HCT116 (cell line): ENCODE results near the gene DAPK1. TPM values are rescaled to one million over a fixed set of nuclear protein-coding genes. Genes with fewer than 3 reads are reported as not detected.

Source experiments
- ATAC-seq: fragments of 200-7000 bp; cut with Tn5 transposase; 2 replicates; pipeline ENCODE4 v1.9.1; 2020; ENCODE audit warnings: mild to moderate bottlenecking, moderate library complexity
- BruUV-seq: library from RNA; stranded (reverse); fragments of 400-500 nt; replicated peaks from 2 replicates; lab custom pipeline; 2021; lab: Mats Ljungman, UMichigan
- CTCF ChIA-PET: fragments of 300-600 bp; sonication (Branson Sonifier 250); formaldehyde crosslinking; loops from one replicate; lab custom pipeline; 2021; ENCODE audit warnings: antibody characterized with exemption; lab: Charles Lee
- POLR2A ChIA-PET: fragments of 300-600, 350-600 bp; sonication (Branson Sonifier 250); formaldehyde crosslinking; loops from one replicate; lab custom pipeline; 2021; ENCODE audit warnings: antibody characterized with exemption; lab: Charles Lee
- RAD21 ChIA-PET, 2 experiments: fragments of 300-600 bp; sonication (Branson Sonifier 250); formaldehyde crosslinking; loops; one replicate each; lab custom pipeline; 2023; ENCODE audit warnings: low total read pairs in 2 of 2; ENCODE audit not compliant: uncharacterized antibody in 2 of 2, unreplicated experiment in 2 of 2, low non-redundant PET in 1 of 2; lab: Charles Lee
- DNase-seq: peaks from one replicate; pipeline ENCODE4 v3.0.0-alpha.2; 2010; ENCODE audit warnings: low read depth, low spot score
- H2AFZ ChIP-seq: fragments of 200-600 bp; shearing (Covaris generic), sonication (generic); 2 replicates; pipeline ENCODE4 v1.6.1; 2017; ENCODE audit warnings: low read depth, mixed run types, mixed read lengths, antibody characterized with exemption, low read length; ENCODE audit not compliant: poor library complexity, severe bottlenecking
- H3K27ac ChIP-seq: 2 replicates; pipeline ENCODE4 v1.5.1; 2012; ENCODE audit warnings: low read depth, low read length
- H3K27me3 ChIP-seq: fragments of 200-600 bp; sonication (generic); 2 replicates; pipeline ENCODE4 v1.6.1; 2016; ENCODE audit warnings: mixed run types, low read length, mixed read lengths; ENCODE audit not compliant: insufficient read depth
- H3K36me3 ChIP-seq, 2 experiments: fragments of 200-500 bp in 1 of 2; fragments of 200-600 bp in 1 of 2; sonication (Bioruptor generic) in 1 of 2; sonication (generic) in 1 of 2; 2 replicates each; pipeline versions ENCODE4 v1.5.1 to v1.6.1; 2014 to 2016; ENCODE audit warnings: low read length in 2 of 2, inconsistent platforms in 1 of 2, mixed read lengths in 1 of 2, mixed run types in 1 of 2; ENCODE audit not compliant: insufficient read depth in 2 of 2, control insufficient read depth in 1 of 2
- H3K4me1 ChIP-seq, 2 experiments: fragments of 200-600 bp in 1 of 2; sonication (generic) in 1 of 2; 2 replicates each; pipeline versions ENCODE4 v1.5.1 to v1.6.1; 2012 to 2017; ENCODE audit warnings: low read length in 2 of 2, inconsistent platforms in 1 of 2, mild to moderate bottlenecking in 1 of 2, mixed read lengths in 1 of 2, mixed run types in 1 of 2, moderate library complexity in 1 of 2; ENCODE audit not compliant: insufficient read depth in 2 of 2, control insufficient read depth in 1 of 2
- H3K4me2 ChIP-seq: fragments of 200-600 bp; sonication (generic); 2 replicates; pipeline ENCODE4 v1.6.1; 2017; ENCODE audit warnings: mixed run types, low read length, mixed read lengths
- H3K4me3 ChIP-seq, 2 experiments: fragments of 200-600 bp in 1 of 2; sonication (generic) in 1 of 2; replicated peaks in 1 of 2; 2 replicates each; pipeline ENCODE4 v1.5.1; 2011 to 2016; ENCODE audit warnings: low read length in 2 of 2, control low read depth in 1 of 2, low read depth in 1 of 2, mild to moderate bottlenecking in 1 of 2, mixed read lengths in 1 of 2, mixed run types in 1 of 2
- H3K79me2 ChIP-seq: fragments of 200-600 bp; sonication (generic); 2 replicates; pipeline ENCODE4 v1.6.1; 2017; ENCODE audit warnings: mild to moderate bottlenecking, mixed run types, low read length, moderate library complexity, mixed read lengths; ENCODE audit not compliant: insufficient read depth
- H3K9ac ChIP-seq: fragments of 200-600 bp; sonication (generic); 2 replicates; pipeline ENCODE4 v1.6.1; 2016; ENCODE audit warnings: low read length, mixed read lengths
- H3K9me2 ChIP-seq: fragments of 200-600 bp; sonication (generic), shearing (Covaris generic); 2 replicates; pipeline ENCODE4 v1.6.1; 2017; ENCODE audit warnings: mixed run types, mild to moderate bottlenecking, moderate library complexity; ENCODE audit not compliant: insufficient read depth
- H3K9me3 ChIP-seq, 2 experiments: fragments of 200-500 bp in 1 of 2; fragments of 200-600 bp in 1 of 2; sonication (Bioruptor generic) in 1 of 2; sonication (generic) in 1 of 2; 2 replicates each; pipeline ENCODE4 v1.6.1; 2014 to 2017; ENCODE audit warnings: low read length in 2 of 2, mixed read lengths in 2 of 2, inconsistent platforms in 1 of 2, low read depth in 1 of 2, mild to moderate bottlenecking in 1 of 2, mixed run types in 1 of 2, moderate library complexity in 1 of 2; ENCODE audit not compliant: control insufficient read depth in 1 of 2, insufficient read depth in 1 of 2
- H4K20me1 ChIP-seq: fragments of 200-600 bp; sonication (generic), shearing (Covaris generic); 2 replicates; pipeline ENCODE4 v1.6.1; 2017; ENCODE audit warnings: mixed run types, mild to moderate bottlenecking, moderate library complexity; ENCODE audit not compliant: insufficient read depth
- CBX3 ChIP-seq: IDR thresholded peaks from 2 replicates; pipeline ENCODE4 v1.6.1; 2012; ENCODE audit warnings: low read depth
- EGR1 ChIP-seq: IDR thresholded peaks from 2 replicates; pipeline ENCODE4 v1.6.1; 2012; ENCODE audit warnings: low read depth
- ELF1 ChIP-seq: IDR thresholded peaks from 2 replicates; pipeline ENCODE4 v1.6.1; 2012; ENCODE audit warnings: low read depth, borderline replicate concordance
- EZH2 ChIP-seq: fragments of 200-600 bp; sonication (generic); IDR thresholded peaks from 2 replicates; pipeline ENCODE4 v1.6.1; 2017; ENCODE audit warnings: antibody characterized with exemption, mixed run types
- FOSL1 ChIP-seq: IDR thresholded peaks from 2 replicates; pipeline ENCODE4 v1.6.1; 2012; ENCODE audit warnings: low read depth
- SIN3A ChIP-seq: IDR thresholded peaks from 2 replicates; pipeline ENCODE4 v1.6.1; 2012; ENCODE audit warnings: low read depth
- SRF ChIP-seq: IDR thresholded peaks from 2 replicates; pipeline ENCODE4 v1.6.1; 2012; ENCODE audit warnings: low read depth
- YY1 ChIP-seq: IDR thresholded peaks from 2 replicates; pipeline ENCODE4 v1.6.1; 2011; ENCODE audit warnings: low read length, low read depth, moderate library complexity, mild to moderate bottlenecking; ENCODE audit not compliant: insufficient replicate concordance; ENCODE audit errors: extremely low read depth
- ZFX ChIP-seq: fragments of 450-650 bp; IDR thresholded peaks from 2 replicates; pipeline ENCODE4 v1.6.1; 2017
- intact Hi-C: fragments of 100-400 bp; cut with micrococcal nuclease; formaldehyde crosslinking; loops from 2 replicates; pipeline ENCODE4 v1.10.0; 2022
- total RNA-seq: library from RNA; stranded (reverse); gene quantifications from one replicate; pipeline ENCODE4 v1.2.1, GENCODE V29; 2021; ENCODE audit not compliant: unreplicated experiment
- TF ChIP-seq, protein P1 (sequence below), 3 experiments: fragments of 200-600 bp in 1 of 3; sonication (generic) in 1 of 3; IDR thresholded peaks in 2 of 3; conservative IDR thresholded peaks in 1 of 3; 2 replicates each; pipeline ENCODE4 v1.5.1; 2012 to 2017; ENCODE audit warnings: low read depth in 2 of 3, low read length in 2 of 3, antibody characterized with exemption in 1 of 3, borderline replicate concordance in 1 of 3, control low read depth in 1 of 3, mild to moderate bottlenecking in 1 of 3, mixed read lengths in 1 of 3, mixed run types in 1 of 3, moderate library complexity in 1 of 3; ENCODE audit not compliant: insufficient read depth in 1 of 3
- TF ChIP-seq, protein P2 (sequence below): IDR thresholded peaks from 2 replicates; pipeline ENCODE4 v1.6.1; 2011; ENCODE audit warnings: mild to moderate bottlenecking, low read length, moderate library complexity; ENCODE audit not compliant: insufficient replicate concordance; ENCODE audit errors: extremely low read depth

The DAPK1 gene
- total RNA-seq, 1 experiment from 2014 or later = 5.6 TPM

DNA sequence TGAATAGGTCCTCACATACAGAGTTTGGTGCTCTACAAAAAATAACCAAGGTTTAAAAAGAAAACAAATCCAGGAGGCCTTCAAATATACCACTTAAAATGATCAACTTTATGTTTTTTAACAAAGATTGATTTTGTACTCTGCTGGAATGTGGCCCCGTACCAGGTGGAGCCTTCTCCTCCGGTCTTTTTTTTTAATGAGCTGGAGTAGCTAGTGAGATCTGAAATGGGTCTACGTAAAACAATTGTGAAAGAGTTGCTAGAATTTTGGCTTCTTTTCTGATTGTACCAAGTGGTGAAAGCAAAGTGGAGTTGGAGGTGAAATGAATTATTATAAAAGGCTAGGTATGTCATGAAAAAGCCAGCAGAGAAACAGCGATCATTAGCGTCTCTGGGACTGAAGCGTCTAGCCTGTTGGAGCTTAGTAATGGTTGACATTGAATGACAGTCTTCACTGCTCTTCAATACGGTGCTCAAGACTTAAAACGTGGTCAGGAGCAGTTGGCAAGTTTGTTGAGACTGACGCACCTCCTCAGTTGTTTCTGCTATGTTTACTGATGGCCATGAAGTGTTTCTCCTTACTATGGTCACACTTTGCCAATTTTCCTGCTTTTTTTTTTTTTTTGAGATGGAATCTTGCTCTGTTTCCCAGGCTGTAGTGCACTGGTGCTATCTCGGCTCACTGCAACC, 84.4 kb downstream of the DAPK1 start:
- H2AFZ ChIP-seq = no peak overlapping the region
- intact Hi-C loops = no loop called here
- H3K9me2 ChIP-seq = no peaks in the 10 kb centered on the region
- H4K20me1 ChIP-seq = no peaks in the 10 kb centered on the region
- no peaks in the 10 kb centered on the region for H3K27me3 ChIP-seq
- no peak overlapping the region for H3K27ac ChIP-seq
- no peak overlapping the region for H3K4me3 ChIP-seq
- no peaks in the 10 kb centered on the region for H3K9me3 ChIP-seq
- no peaks in the 10 kb centered on the region for H3K36me3 ChIP-seq
- RAD21 ChIA-PET = no interaction called here
- H3K79me2 ChIP-seq = no peaks in the 10 kb centered on the region
- DNase-seq = no peak
- BruUV-seq = no TSS peak
- no peaks in the 10 kb centered on the region for H3K4me1 ChIP-seq
- no peak overlapping the region for H3K9ac ChIP-seq
- no peak for ATAC-seq
- TF ChIP-seq YY1 (no peak), CBX3 (no peak), SIN3A (no peak), EGR1 (no peak), SRF (no peak), ELF1 (no peak), FOSL1 (no peak), ZFX (no peak), EZH2 (no peak)
- TF ChIP-seq, protein P1, sequence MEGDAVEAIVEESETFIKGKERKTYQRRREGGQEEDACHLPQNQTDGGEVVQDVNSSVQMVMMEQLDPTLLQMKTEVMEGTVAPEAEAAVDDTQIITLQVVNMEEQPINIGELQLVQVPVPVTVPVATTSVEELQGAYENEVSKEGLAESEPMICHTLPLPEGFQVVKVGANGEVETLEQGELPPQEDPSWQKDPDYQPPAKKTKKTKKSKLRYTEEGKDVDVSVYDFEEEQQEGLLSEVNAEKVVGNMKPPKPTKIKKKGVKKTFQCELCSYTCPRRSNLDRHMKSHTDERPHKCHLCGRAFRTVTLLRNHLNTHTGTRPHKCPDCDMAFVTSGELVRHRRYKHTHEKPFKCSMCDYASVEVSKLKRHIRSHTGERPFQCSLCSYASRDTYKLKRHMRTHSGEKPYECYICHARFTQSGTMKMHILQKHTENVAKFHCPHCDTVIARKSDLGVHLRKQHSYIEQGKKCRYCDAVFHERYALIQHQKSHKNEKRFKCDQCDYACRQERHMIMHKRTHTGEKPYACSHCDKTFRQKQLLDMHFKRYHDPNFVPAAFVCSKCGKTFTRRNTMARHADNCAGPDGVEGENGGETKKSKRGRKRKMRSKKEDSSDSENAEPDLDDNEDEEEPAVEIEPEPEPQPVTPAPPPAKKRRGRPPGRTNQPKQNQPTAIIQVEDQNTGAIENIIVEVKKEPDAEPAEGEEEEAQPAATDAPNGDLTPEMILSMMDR (IDR thresholded peaks at IDR 0.05 in 2 of 3, conservative IDR thresholded peaks at IDR 0.05 in 1 of 3; ENCODE audit: borderline replicate concordance in 1 of 3, insufficient read depth in 1 of 3, low read depth in 2 of 3, low read length in 2 of 3) = no peak
- TF ChIP-seq, protein P2, sequence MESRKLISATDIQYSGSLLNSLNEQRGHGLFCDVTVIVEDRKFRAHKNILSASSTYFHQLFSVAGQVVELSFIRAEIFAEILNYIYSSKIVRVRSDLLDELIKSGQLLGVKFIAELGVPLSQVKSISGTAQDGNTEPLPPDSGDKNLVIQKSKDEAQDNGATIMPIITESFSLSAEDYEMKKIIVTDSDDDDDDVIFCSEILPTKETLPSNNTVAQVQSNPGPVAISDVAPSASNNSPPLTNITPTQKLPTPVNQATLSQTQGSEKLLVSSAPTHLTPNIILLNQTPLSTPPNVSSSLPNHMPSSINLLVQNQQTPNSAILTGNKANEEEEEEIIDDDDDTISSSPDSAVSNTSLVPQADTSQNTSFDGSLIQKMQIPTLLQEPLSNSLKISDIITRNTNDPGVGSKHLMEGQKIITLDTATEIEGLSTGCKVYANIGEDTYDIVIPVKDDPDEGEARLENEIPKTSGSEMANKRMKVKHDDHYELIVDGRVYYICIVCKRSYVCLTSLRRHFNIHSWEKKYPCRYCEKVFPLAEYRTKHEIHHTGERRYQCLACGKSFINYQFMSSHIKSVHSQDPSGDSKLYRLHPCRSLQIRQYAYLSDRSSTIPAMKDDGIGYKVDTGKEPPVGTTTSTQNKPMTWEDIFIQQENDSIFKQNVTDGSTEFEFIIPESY = no peak
- POLR2A ChIA-PET = no interaction called here
- no peak overlapping the region for H3K4me2 ChIP-seq
- CTCF ChIA-PET = no interaction called here
